HepG2 (cell line): ENCODE data around the gene RING1. TPM values are rescaled to one million over a fixed set of nuclear protein-coding genes. Genes with fewer than 3 reads are reported as not detected.

Source experiments
- CCDC6 ChIP-seq: sonication (generic); formaldehyde crosslinking; IDR thresholded peaks from 2 replicates; pipeline ENCODE4 v1.8.1; 2022; ENCODE audit warnings: mild to moderate bottlenecking, missing genetic modification reagents, moderate library complexity
- GZF1 ChIP-seq: sonication (generic); formaldehyde crosslinking; IDR thresholded peaks from 2 replicates; pipeline ENCODE4 v1.5.1; 2020; ENCODE audit warnings: mild to moderate bottlenecking, missing genetic modification reagents
- MAFG ChIP-seq: sonication (generic); formaldehyde crosslinking; IDR thresholded peaks from 2 replicates; pipeline ENCODE4 v1.5.1; 2020; ENCODE audit warnings: mild to moderate bottlenecking, missing genetic modification reagents
- ONECUT2 ChIP-seq: sonication (generic); formaldehyde crosslinking; IDR thresholded peaks from 2 replicates; pipeline ENCODE4 v1.4.0; 2020; ENCODE audit warnings: missing genetic modification reagents
- TFDP2 ChIP-seq: sonication (generic); formaldehyde crosslinking; IDR thresholded peaks from 2 replicates; pipeline ENCODE4 v1.4.0; 2020; ENCODE audit warnings: missing genetic modification reagents
- TIGD3 ChIP-seq: sonication (generic); formaldehyde crosslinking; IDR thresholded peaks from 2 replicates; pipeline ENCODE4 v1.5.1; 2020; ENCODE audit warnings: mild to moderate bottlenecking, missing genetic modification reagents, borderline replicate concordance
- ZBED4 ChIP-seq: sonication (generic); formaldehyde crosslinking; IDR thresholded peaks from 2 replicates; pipeline ENCODE4 v1.4.0; 2020; ENCODE audit warnings: missing genetic modification reagents, borderline replicate concordance
- ZFP37 ChIP-seq: sonication (generic); formaldehyde crosslinking; IDR thresholded peaks from 2 replicates; pipeline ENCODE4 v1.4.0; 2020; ENCODE audit warnings: missing genetic modification reagents, borderline replicate concordance
- ZNF143 ChIP-seq: sonication (generic); formaldehyde crosslinking; IDR thresholded peaks from 2 replicates; pipeline ENCODE4 v1.4.0; 2020; ENCODE audit warnings: missing genetic modification reagents
- ZNF18 ChIP-seq: sonication (generic); formaldehyde crosslinking; IDR thresholded peaks from 2 replicates; pipeline ENCODE4 v1.8.0; 2022; ENCODE audit warnings: mild to moderate bottlenecking, missing genetic modification reagents; ENCODE audit not compliant: insufficient replicate concordance
- ZNF256 ChIP-seq: sonication (generic); formaldehyde crosslinking; conservative IDR thresholded peaks from 2 replicates; pipeline ENCODE4 v1.4.0; 2020; ENCODE audit warnings: missing genetic modification reagents
- ZNF451 ChIP-seq: sonication (generic); formaldehyde crosslinking; IDR thresholded peaks from 2 replicates; pipeline ENCODE4 v1.5.0; 2020; ENCODE audit warnings: mild to moderate bottlenecking, missing genetic modification reagents
- ZNF687 ChIP-seq: sonication (generic); formaldehyde crosslinking; IDR thresholded peaks from 2 replicates; pipeline ENCODE4 v1.5.1; 2020; ENCODE audit warnings: mild to moderate bottlenecking, missing genetic modification reagents, moderate library complexity
- ZNF740 ChIP-seq: sonication (generic); formaldehyde crosslinking; IDR thresholded peaks from 2 replicates; pipeline ENCODE4 v1.4.0; 2020; ENCODE audit warnings: missing genetic modification reagents
- ZNF777 ChIP-seq: sonication (generic); formaldehyde crosslinking; IDR thresholded peaks from 2 replicates; pipeline ENCODE4 v1.4.0; 2020; ENCODE audit warnings: missing genetic modification reagents
- polyA plus RNA-seq, 8 experiments: library from polyadenylated mRNA; depleted of rRNA in 3 of 8; stranded (reverse) in 7 of 8; unstranded in 1 of 8; fragments of >200 nt; fragmentation: Illumina TruSeq in 4 of 8; extraction: Trizol in 4 of 8; gene quantifications; 2 replicates each; pipeline versions ENCODE4 v1.2.1 to v1.2.3, GENCODE V29; 2011 to 2016; ENCODE audit warnings: low read depth in 4 of 8, missing spikeins in 1 of 8, mixed read lengths in 1 of 8; ENCODE audit not compliant: insufficient read depth in 1 of 8
- total RNA-seq, 5 experiments: library from RNA; depleted of rRNA; stranded (reverse); fragments of >200 nt; fragmentation: Illumina TruSeq; extraction: Trizol; gene quantifications; 2 replicates each; pipeline ENCODE4 v1.2.3, GENCODE V29; 2016; ENCODE audit warnings: low read depth in 1 of 5

RING1 gene
- total and polyA plus RNA-seq, 2 of the 13 experiments (the other 11 are each of a cell fraction or from before 2014, with no cell fraction given): 23.9 to 33.6 TPM

- TF ChIP-seq ZNF687 (CRISPR knock-in tag) (peak; percentile 94), ZNF256 (CRISPR knock-in tag) (peak; percentile 85; the same call in 1 of the 2 replicates), ZNF451 (CRISPR knock-in tag) (no peak), ONECUT2 (CRISPR knock-in tag) (no peak), ZFP37 (CRISPR knock-in tag) (no peak), TIGD3 (CRISPR knock-in tag) (peak; percentile 59; the same call in 1 of the 2 replicates), ZNF777 (CRISPR knock-in tag) (peak; percentile 57; the same call in 1 of the 2 replicates), ZNF143 (peak; percentile 53; the same call in 1 of the 2 replicates), ZBED4 (CRISPR knock-in tag) (0 out of 2 replicates have a peak, but pooled peaks have one; percentile 65), ZNF740 (CRISPR knock-in tag) (peak; percentile 89), TFDP2 (CRISPR knock-in tag) (peak; percentile 82), GZF1 (CRISPR knock-in tag) (peak; percentile 61; the same call in 1 of the 2 replicates), CCDC6 (peak; percentile 93), ZNF18 (CRISPR knock-in tag) (no peak), MAFG (no peak; the same call in 1 of the 2 replicates)
Measured at GRCh38 chr6:33208091-33208967, at the start of gene RING1 (continued).
